ENCODE results near the gene KLF7.

DNA sequence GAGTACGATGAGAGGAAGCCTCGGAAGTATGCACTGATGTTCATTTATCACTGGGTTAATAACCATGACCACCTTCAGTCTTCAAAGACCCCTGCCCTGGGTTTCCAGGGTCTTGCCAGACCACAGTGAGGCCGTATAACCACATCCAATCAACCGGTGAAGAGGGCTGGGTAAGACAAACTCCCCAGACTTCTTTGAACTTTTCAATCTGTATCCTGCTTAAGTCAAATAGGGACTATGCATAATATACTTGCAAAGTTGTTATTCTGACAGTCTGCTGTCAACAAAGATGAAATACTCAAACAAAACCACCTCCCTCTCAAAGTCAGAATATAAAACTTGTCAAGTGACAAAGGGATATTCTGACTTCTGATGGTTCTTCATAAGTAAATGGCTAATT is 54.0 kb downstream of the KLF7 start:
- TF ChIP-seq, protein P1, sequence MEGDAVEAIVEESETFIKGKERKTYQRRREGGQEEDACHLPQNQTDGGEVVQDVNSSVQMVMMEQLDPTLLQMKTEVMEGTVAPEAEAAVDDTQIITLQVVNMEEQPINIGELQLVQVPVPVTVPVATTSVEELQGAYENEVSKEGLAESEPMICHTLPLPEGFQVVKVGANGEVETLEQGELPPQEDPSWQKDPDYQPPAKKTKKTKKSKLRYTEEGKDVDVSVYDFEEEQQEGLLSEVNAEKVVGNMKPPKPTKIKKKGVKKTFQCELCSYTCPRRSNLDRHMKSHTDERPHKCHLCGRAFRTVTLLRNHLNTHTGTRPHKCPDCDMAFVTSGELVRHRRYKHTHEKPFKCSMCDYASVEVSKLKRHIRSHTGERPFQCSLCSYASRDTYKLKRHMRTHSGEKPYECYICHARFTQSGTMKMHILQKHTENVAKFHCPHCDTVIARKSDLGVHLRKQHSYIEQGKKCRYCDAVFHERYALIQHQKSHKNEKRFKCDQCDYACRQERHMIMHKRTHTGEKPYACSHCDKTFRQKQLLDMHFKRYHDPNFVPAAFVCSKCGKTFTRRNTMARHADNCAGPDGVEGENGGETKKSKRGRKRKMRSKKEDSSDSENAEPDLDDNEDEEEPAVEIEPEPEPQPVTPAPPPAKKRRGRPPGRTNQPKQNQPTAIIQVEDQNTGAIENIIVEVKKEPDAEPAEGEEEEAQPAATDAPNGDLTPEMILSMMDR (IDR thresholded peaks at IDR 0.05) = no peak
- no peak for TF ChIP-seq POLR2A (IDR thresholded peaks at IDR 0.05)
